GM12874 (cell line): ENCODE results near the gene IBA57.

Experiments used
- CTCF ChIP-seq: IDR thresholded peaks from 2 replicates; pipeline ENCODE4 v1.5.1; 2011; ENCODE audit warnings: low read depth, mild to moderate bottlenecking, control low read depth, low read length, moderate library complexity; ENCODE audit not compliant: insufficient read depth

The IBA57 gene

GRCh38 chr1:228145463-228146416, 19.9 kb upstream of the IBA57 start:
- TF ChIP-seq CTCF = no peak

DNA sequence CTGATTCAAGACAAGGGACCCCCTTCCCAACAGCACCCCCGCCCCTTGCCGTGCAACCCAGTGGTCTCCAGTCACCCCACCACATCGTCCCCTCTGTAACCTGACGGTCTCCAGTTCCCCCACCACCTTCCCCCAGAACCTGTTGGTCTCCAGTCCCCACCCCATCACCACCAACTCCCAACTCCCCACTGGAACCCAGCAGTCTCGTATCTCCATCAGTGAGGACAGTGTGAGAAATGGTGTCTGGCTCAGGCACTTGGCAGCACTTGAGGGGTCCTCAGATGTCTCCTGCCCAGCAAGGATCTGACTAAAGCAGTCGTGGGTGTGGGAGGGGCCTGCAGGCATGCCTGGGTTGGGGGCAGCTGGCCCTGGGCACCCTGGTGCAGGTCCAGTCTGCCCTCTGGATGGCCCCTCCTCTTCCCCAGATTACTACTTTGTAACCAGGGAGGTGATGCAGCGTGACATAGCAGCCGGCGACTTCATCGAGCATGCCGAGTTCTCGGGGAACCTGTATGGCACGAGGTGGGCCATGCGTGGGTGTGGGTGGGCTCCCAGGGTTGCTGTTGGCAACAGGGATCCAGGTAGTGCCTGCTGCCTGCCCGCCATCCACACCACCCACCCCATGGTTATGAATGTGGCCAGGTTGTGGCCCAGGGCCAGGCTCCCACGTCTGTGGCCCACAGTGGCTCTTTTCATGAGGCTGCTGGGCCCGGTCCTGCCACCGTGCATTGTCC, 19.0 kb upstream of the IBA57 start:
- no peak for TF ChIP-seq CTCF

- no peak for TF ChIP-seq CTCF
Measured at GRCh38 chr1:228147151-228147693, 18.4 kb upstream of the IBA57 start.

DNA sequence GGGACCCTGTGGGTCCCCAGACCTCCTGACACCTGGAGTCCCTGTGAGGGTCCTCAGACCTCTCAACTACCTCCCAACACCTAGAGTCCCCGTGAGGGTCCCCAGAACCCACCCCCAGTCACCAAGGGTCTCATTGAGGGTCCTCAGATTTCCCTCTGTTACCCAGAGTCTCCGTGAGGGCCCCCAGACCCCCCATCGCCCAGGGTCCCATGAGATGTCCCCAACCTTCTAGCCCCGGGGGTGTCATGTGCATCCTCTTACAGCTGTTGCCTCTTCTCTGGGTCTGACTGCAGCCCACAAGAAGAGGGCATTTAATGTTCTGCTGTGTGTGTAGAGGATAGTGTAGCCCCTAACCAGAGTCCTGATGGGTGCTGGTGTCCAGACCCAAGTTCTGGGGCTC, 17.8 kb upstream of the IBA57 start:
- TF ChIP-seq CTCF = no peak

DNA sequence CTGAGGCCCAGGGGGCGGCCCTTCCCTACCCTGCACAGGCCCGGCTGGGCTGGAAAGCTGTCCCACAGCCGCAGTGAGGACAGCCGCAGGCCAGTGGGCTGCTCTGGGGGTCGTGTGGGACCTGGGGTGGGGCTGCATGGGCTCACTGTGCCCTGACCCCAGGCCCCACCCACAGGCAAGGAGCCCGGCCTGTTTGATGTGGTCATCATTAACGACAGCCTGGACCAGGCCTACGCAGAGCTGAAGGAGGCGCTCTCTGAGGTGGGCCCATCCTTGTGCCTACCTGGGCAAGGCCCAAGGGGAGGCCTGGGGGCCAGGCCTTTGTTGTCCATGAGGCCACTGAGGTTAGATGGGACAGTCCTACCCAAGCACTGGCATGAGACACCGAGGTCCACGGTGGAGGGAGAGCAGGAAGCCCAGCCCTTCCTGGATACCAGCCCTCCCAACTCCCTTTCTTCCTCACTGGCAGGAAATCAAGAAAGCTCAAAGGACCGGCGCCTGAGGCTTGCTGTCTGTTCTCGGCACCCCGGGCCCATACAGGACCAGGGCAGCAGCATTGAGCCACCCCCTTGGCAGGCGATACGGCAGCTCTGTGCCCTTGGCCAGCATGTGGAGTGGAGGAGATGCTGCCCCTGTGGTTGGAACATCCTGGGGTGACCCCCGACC, 17.3 kb upstream of the IBA57 start:
- TF ChIP-seq CTCF = no peak

DNA sequence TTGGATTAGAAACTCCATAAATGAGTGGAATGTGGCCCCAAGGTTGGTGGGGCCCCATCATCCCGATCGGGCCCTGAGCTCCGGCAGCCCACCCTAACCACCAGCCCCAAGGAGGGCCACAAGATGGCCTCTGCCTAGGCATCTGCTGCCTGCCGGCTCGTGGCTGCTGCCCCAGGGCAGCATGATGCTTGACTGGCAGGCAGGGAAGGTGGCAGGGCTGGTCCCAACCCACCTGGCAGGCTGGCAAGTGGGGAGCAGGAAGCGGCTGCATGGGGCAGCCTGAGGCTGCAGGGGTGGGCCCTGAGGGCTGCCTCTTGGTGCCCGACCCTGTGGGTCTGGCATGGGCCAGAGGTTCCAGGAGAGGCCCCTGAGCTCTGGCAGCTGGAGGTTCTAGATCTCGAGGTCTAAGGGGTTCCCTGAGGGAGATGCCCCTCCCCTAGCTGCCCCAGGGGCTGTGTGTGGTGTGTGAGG, 16.6 kb upstream of the IBA57 start:
- no peak for TF ChIP-seq CTCF

GRCh38 chr1:228149406-228150119, 16.0 kb upstream of the IBA57 start, which contains the start of gene GJC2:
TSS of gene GJC2 (plus strand) at chr1:228149930. CDS start at chr1:228157759, 7,829 bp downstream.
- no peak for TF ChIP-seq CTCF
